HG02852 (cell line): ENCODE data around the gene ADORA2A.
"Not testable (repeated sequence)": the region's sequence is repeated elsewhere in the genome, so short reads cannot be mapped to it uniquely, and the experiment has no call there.

Experiments used
- ATAC-seq: cut with Tn5 transposase; IDR thresholded peaks from one replicate; pipeline ENCODE4 v1.9.1; 2021; ENCODE audit warnings: mild to moderate bottlenecking, moderate library complexity; ENCODE audit not compliant: unreplicated experiment

The ADORA2A gene

GRCh38 chr22:24482998-24483397 lies 55.6 kb downstream of the ADORA2A start:
- no peak for ATAC-seq

GRCh38 chr22:24483976-24484545 lies 56.7 kb downstream of the ADORA2A start:
- no peak for ATAC-seq

GRCh38 chr22:24485170-24485569 lies 57.8 kb downstream of the ADORA2A start:
- ATAC-seq = no peak

GRCh38 chr22:24485608-24486007 lies 58.2 kb downstream of the ADORA2A start:
- ATAC-seq = no peak

- ATAC-seq = no peak
These were observed 59.1 kb downstream of the ADORA2A start for GRCh38 chr22:24486501-24486921.

GRCh38 chr22:24489011-24489410 lies 61.6 kb downstream of the ADORA2A start:
- no peak for ATAC-seq

- ATAC-seq = not testable (repeated sequence)
These were observed 62.0 kb downstream of the ADORA2A start for GRCh38 chr22:24489434-24489833.
